ENCODE data around the gene PTPN23. TPM values are rescaled to one million over a fixed set of nuclear protein-coding genes. Genes with fewer than 3 reads are reported as not detected.

The PTPN23 gene
- total RNA-seq, 4 donors from 2014 or later = 10.5 to 134 (median 24.4) TPM

DNA sequence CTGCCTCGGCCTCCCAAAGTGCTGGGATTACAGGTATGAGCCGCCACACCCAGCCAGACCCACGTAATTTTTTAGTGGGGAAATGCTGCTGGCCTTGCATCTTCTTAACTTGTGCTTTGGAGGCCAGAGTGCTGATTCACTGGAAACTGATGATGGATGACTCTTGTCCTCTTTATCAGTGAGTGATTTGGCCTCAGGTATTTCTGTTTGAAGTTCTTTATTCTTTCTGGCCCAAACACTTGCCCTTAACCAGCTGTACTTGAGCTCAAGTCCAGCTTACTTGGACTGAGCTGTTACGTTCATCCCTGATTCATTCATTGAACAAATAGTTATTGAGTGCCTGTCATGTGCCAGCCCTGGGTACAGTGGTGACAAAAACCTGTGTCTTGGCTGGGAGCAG is 4.2 kb downstream of the PTPN23 start:
- intact Hi-C loops (cut with DNase I) = no loop called here
- H3K27ac ChIP-seq = peak overlapping the region in 3 of 4 donors; percentile 2 to 33 (median 2)
- H3K36me3 ChIP-seq = peaks cover 0 to 47% (median 0%) of the 10 kb centered on the region in 3 donors
- no peak for DNase-seq
- WGBS, 2 donors = 73 to 75% methylated on average over 4 of the region's 4 CpGs
- no peak for TF ChIP-seq POLR2A (IDR thresholded peaks at IDR 0.05)
- TF ChIP-seq, protein P1, sequence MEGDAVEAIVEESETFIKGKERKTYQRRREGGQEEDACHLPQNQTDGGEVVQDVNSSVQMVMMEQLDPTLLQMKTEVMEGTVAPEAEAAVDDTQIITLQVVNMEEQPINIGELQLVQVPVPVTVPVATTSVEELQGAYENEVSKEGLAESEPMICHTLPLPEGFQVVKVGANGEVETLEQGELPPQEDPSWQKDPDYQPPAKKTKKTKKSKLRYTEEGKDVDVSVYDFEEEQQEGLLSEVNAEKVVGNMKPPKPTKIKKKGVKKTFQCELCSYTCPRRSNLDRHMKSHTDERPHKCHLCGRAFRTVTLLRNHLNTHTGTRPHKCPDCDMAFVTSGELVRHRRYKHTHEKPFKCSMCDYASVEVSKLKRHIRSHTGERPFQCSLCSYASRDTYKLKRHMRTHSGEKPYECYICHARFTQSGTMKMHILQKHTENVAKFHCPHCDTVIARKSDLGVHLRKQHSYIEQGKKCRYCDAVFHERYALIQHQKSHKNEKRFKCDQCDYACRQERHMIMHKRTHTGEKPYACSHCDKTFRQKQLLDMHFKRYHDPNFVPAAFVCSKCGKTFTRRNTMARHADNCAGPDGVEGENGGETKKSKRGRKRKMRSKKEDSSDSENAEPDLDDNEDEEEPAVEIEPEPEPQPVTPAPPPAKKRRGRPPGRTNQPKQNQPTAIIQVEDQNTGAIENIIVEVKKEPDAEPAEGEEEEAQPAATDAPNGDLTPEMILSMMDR (IDR thresholded peaks at IDR 0.05) = no peak
- H3K4me1 ChIP-seq = peaks cover 9 to 57% (median 24%) of the 10 kb centered on the region in 3 donors
- no peak overlapping the region for H3K4me3 ChIP-seq
- no peaks in the 10 kb centered on the region for H3K27me3 ChIP-seq
- H3K9me3 ChIP-seq = no peaks in the 10 kb centered on the region

DNA sequence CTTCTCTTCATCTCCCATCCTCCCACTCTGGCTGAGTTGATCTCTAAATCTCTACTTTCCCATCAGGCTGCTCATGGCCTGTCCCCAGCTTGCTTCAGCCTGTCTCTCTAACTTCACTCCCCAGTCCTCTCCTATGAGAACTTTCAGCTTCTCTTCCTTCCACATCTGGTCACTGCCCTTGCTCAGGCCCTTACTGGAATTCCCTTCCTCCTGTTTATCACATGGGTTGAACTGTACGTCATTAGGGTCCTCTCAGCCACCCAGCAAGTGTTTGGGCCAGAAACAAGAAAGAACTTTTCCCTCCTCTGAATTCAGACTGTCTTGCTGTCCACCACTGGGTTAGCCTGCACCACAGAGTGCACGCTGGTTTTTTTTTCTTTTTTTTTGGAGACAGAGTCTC is 5.0 kb downstream of the PTPN23 start:
- intact Hi-C loops (cut with DNase I) = no loop called here
- Histone ChIP-seq H3K27ac (peak overlapping the region in 1 of 4 donors; percentile 2), H3K36me3 (peaks cover 0 to 55% (median 0%) of the 10 kb centered on the region in 3 donors), H3K27me3 (no peaks in the 10 kb centered on the region), H3K9me3 (no peaks in the 10 kb centered on the region), H3K4me1 (peaks cover 5 to 54% (median 24%) of the 10 kb centered on the region in 3 donors), H3K4me3 (no peak overlapping the region)
- DNase-seq = no peak
- 63 to 70% methylated on average over 2 of the region's 2 CpGs for WGBS, 2 donors
- TF ChIP-seq POLR2A (IDR thresholded peaks at IDR 0.05) = no peak
- TF ChIP-seq, protein P1 (IDR thresholded peaks at IDR 0.05) = no peak

DNA sequence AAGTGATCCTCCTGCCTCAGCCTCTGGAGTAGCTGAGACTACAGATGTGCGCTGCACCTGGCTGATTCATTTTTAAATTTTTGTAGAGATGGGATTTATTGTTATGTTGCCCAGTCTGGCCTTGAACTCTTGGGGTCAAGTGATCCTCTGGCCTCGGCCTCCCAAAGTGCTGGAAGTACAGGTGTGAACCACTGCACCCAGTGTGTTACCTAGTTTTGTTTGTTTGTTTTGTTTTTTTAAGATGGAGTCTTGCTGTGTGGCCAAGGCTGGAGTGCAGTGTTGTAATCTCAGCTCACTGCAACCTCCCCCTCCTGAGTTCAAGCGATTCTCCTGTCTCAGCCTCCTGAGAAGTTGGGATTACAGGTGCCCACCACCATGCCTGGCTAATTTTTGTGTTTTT is 12.1 kb downstream of the PTPN23 start:
- 98 to 100% methylated on average over 2 to 3 of the region's 3 CpGs for WGBS, 2 donors
- DNase-seq = no peak
- Histone ChIP-seq H3K27me3 (no peaks in the 10 kb centered on the region), H3K9me3 (no peaks in the 10 kb centered on the region), H3K4me1 (peaks cover 10 to 36% (median 19%) of the 10 kb centered on the region in 3 donors), H3K4me3 (no peak overlapping the region), H3K27ac (no peak overlapping the region), H3K36me3 (peaks cover 0 to 50% (median 8%) of the 10 kb centered on the region in 3 donors)
- intact Hi-C loops (cut with DNase I) = no loop called here
- no peak for TF ChIP-seq POLR2A (IDR thresholded peaks at IDR 0.05)
- TF ChIP-seq, protein P1 (IDR thresholded peaks at IDR 0.05) = no peak

DNA sequence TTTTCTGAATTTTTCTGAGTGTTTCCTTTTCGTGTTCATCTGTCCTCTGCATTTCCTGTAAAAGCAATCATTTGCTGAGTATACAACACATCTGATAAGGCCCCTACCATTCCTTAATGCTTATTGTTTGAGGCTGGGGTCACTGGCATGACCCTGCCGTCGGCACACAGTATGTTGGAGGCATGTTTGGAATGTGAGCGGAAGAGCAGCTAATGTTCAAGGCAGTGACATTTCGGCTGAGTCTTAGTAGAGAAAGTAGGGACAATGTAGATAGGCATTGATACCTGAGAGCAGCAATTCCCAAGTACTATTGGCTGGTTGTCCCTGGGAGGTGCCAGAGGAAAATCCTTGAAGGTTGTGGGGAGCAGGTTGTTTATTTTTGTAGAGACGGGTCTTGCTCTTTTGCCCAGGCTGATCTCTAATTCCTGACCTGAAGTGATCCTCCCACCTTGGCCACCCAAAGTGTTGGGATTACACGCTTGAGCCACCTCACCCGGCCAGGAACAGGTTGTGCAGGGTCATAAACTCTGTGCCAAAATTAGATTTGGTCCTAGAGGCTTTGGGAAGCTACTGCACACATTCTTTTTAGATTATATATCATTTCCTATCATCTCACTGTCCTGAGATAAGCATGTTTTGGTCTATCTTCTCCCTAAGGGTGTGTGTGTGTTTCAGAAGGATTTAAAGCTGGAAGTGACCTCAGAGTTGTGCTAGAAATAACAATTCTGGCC is 13.5 kb downstream of the PTPN23 start:
- Histone ChIP-seq H3K4me3 (no peak overlapping the region), H3K36me3 (peaks cover 0 to 50% (median 8%) of the 10 kb centered on the region in 3 donors), H3K27me3 (no peaks in the 10 kb centered on the region), H3K4me1 (peaks cover 10 to 45% (median 26%) of the 10 kb centered on the region in 3 donors), H3K27ac (peak overlapping the region in 2 of 4 donors; percentile 9 to 17), H3K9me3 (no peaks in the 10 kb centered on the region)
- WGBS, 2 donors = 44 to 51% methylated on average over 6 to 8 of the region's 8 CpGs
- intact Hi-C loops (cut with DNase I) = no loop called here
- TF ChIP-seq POLR2A (IDR thresholded peaks at IDR 0.05) = no peak
- TF ChIP-seq, protein P1 (IDR thresholded peaks at IDR 0.05) = peak in 1 of 6 experiments; percentile 36
- no peak for DNase-seq

DNA sequence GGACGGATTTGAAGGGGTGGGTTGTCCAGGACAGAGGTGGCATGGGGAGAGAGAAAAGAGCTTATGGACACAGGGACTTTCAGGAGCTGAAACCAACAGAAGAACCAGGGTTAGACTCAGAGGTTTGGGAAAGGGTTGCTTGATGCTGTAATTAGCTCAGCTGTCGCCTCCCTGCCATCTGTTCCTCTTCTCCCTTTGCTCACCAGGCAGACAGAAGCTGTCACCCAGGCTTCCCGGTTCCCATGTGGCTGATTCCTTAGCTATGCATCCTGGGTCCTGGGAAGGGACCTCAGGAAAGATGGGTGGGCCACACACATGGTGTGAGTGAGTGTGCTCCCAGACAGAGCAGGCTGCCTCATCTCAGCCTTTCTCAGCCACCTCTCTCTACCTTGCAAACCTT is 14.1 kb downstream of the PTPN23 start:
- WGBS, 2 donors = 54 to 80% methylated on average over 3 of the region's 3 CpGs
- Histone ChIP-seq H3K4me3 (no peak overlapping the region), H3K36me3 (peaks cover 0 to 53% (median 8%) of the 10 kb centered on the region in 3 donors), H3K27ac (peak overlapping the region in 2 of 4 donors; percentile 17 to 26), H3K9me3 (no peaks in the 10 kb centered on the region), H3K27me3 (no peaks in the 10 kb centered on the region), H3K4me1 (peaks cover 10 to 51% (median 26%) of the 10 kb centered on the region in 3 donors)
- TF ChIP-seq, protein P1 (IDR thresholded peaks at IDR 0.05) = no peak
- no peak for TF ChIP-seq POLR2A (IDR thresholded peaks at IDR 0.05)
- intact Hi-C loops (cut with DNase I) = no loop called here
- no peak for DNase-seq
